IMR-90 (cell line): ENCODE data around the gene DUOX2. TPM values are rescaled to one million over a fixed set of nuclear protein-coding genes. Genes with fewer than 3 reads are reported as not detected.

ENCODE experiments used
- ATAC-seq: fragments of 200-7000 bp; cut with Tn5 transposase; 2 replicates; pipeline ENCODE4 v1.9.1; 2020; ENCODE audit warnings: low read depth, mild to moderate bottlenecking, moderate library complexity
- BruUV-seq: library from RNA; stranded (reverse); fragments of 400-500 nt; replicated peaks from 2 replicates; lab custom pipeline; 2021; lab: Mats Ljungman, UMichigan
- CTCF ChIA-PET: fragments of 300-600 bp; formaldehyde crosslinking; extraction: SDS; loops from one replicate; lab custom pipeline; 2021; ENCODE audit warnings: antibody characterized with exemption; lab: Yijun Ruan, JAX
- POLR2A ChIA-PET: fragments of 300-600 bp; sonication (Branson Sonifier 250); formaldehyde crosslinking; loops from one replicate; lab custom pipeline; 2022; ENCODE audit warnings: antibody characterized with exemption; ENCODE audit not compliant: unreplicated experiment; lab: Charles Lee
- DNase-seq: peaks from one replicate; pipeline ENCODE4 v3.0.0; 2013
- H2AFZ ChIP-seq: replicated peaks from 2 replicates; pipeline ENCODE3; 2013; ENCODE audit warnings: low read length, mild to moderate bottlenecking; ENCODE audit not compliant: poor library complexity
- H2AK5ac ChIP-seq: 2 replicates; pipeline ENCODE4 v1.6.1; 2013; ENCODE audit warnings: low read depth, low read length, inconsistent platforms
- H2AK9ac ChIP-seq: replicated peaks from 2 replicates; pipeline ENCODE3; 2013; ENCODE audit warnings: mild to moderate bottlenecking, low read depth, low read length, moderate library complexity; ENCODE audit not compliant: poor library complexity
- H2BK120ac ChIP-seq: 2 replicates; pipeline ENCODE4 v1.6.1; 2013; ENCODE audit warnings: low read depth, low read length, inconsistent platforms
- H2BK15ac ChIP-seq: 3 replicates; pipeline ENCODE4 v1.6.1; 2013; ENCODE audit warnings: low read depth, low read length, inconsistent platforms
- H2BK20ac ChIP-seq: 2 replicates; pipeline ENCODE4 v1.6.1; 2013; ENCODE audit warnings: low read depth, mild to moderate bottlenecking, inconsistent platforms, low read length, moderate library complexity
- H2BK5ac ChIP-seq: 2 replicates; pipeline ENCODE4 v1.6.1; 2013; ENCODE audit warnings: mild to moderate bottlenecking, low read depth, low read length, inconsistent platforms; ENCODE audit not compliant: poor library complexity, severe bottlenecking
- H3K14ac ChIP-seq: replicated peaks from 2 replicates; pipeline ENCODE4 v1.6.1; 2013; ENCODE audit warnings: low read depth, low read length, inconsistent platforms
- H3K18ac ChIP-seq: 2 replicates; pipeline ENCODE4 v1.6.1; 2013; ENCODE audit warnings: low read depth, low read length, control low read depth
- H3K23ac ChIP-seq: 2 replicates; pipeline ENCODE4 v1.6.1; 2013; ENCODE audit warnings: low read depth, low read length, inconsistent platforms
- H3K27ac ChIP-seq: 2 replicates; pipeline ENCODE4 v1.5.1; 2013; ENCODE audit warnings: mild to moderate bottlenecking, control low read depth, low read length; ENCODE audit not compliant: insufficient read depth
- H3K27me3 ChIP-seq: 2 replicates; pipeline ENCODE4 v1.6.1; 2013; ENCODE audit warnings: low read length; ENCODE audit not compliant: control insufficient read depth, insufficient read depth
- H3K36me3 ChIP-seq: 2 replicates; pipeline ENCODE4 v1.6.1; 2013; ENCODE audit warnings: low read length, mixed read lengths; ENCODE audit not compliant: control insufficient read depth, insufficient read depth
- H3K4ac ChIP-seq: 2 replicates; pipeline ENCODE4 v1.6.1; 2013; ENCODE audit warnings: low read depth, low read length, inconsistent platforms
- H3K4me1 ChIP-seq: 2 replicates; pipeline ENCODE4 v1.6.1; 2013; ENCODE audit warnings: low read length, mixed read lengths; ENCODE audit not compliant: control insufficient read depth, insufficient read depth
- H3K4me2 ChIP-seq: 2 replicates; pipeline ENCODE4 v1.6.1; 2013; ENCODE audit warnings: low read depth, mild to moderate bottlenecking, control low read depth, low read length, moderate library complexity
- H3K4me3 ChIP-seq: 2 replicates; pipeline ENCODE4 v1.5.1; 2013; ENCODE audit warnings: low read depth, mild to moderate bottlenecking, control low read depth, low read length, moderate library complexity; ENCODE audit not compliant: insufficient read depth
- H3K56ac ChIP-seq: 2 replicates; pipeline ENCODE4 v1.6.1; 2013; ENCODE audit warnings: low read length, inconsistent platforms; ENCODE audit not compliant: insufficient read depth; ENCODE audit errors: extremely low read depth
- H3K79me1 ChIP-seq, 2 experiments: 2 replicates each; pipeline ENCODE4 v1.6.1; 2013; ENCODE audit warnings: low read length in 2 of 2, inconsistent platforms in 1 of 2, low read depth in 1 of 2
- H3K9ac ChIP-seq: 2 replicates; pipeline ENCODE4 v1.6.1; 2013; ENCODE audit warnings: low read depth, low read length, control low read depth
- H3K9me1 ChIP-seq: 2 replicates; pipeline ENCODE4 v1.6.1; 2013; ENCODE audit warnings: low read length, inconsistent platforms; ENCODE audit not compliant: insufficient read depth
- H3K9me3 ChIP-seq: 2 replicates; pipeline ENCODE4 v1.6.1; 2013; ENCODE audit warnings: low read length; ENCODE audit not compliant: control insufficient read depth, insufficient read depth
- H4K20me1 ChIP-seq: 2 replicates; pipeline ENCODE4 v1.6.1; 2013; ENCODE audit warnings: low read length, inconsistent platforms; ENCODE audit not compliant: insufficient read depth
- H4K5ac ChIP-seq: 2 replicates; pipeline ENCODE4 v1.6.1; 2013; ENCODE audit warnings: mild to moderate bottlenecking, low read depth, low read length, control low read depth
- H4K8ac ChIP-seq, 2 experiments: 2 replicates each; pipeline ENCODE4 v1.6.1; 2013; ENCODE audit warnings: low read depth in 2 of 2, low read length in 2 of 2, control low read depth in 1 of 2, inconsistent platforms in 1 of 2
- H4K91ac ChIP-seq: 2 replicates; pipeline ENCODE4 v1.6.1; 2013; ENCODE audit warnings: low read depth, low read length, inconsistent platforms; ENCODE audit not compliant: insufficient read depth
- BHLHE40 ChIP-seq: fragments of 150-350 bp; IDR thresholded peaks from 2 replicates; pipeline ENCODE4 v1.6.1; 2016; ENCODE audit warnings: mild to moderate bottlenecking, low read depth, low read length
- CEBPB ChIP-seq: IDR thresholded peaks from 2 replicates; pipeline ENCODE4 v1.6.1; 2012; ENCODE audit warnings: low read depth, low read length, improper control_type of control experiment
- CHD1 ChIP-seq: IDR thresholded peaks from 2 replicates; pipeline ENCODE4 v1.6.1; 2012; ENCODE audit warnings: low read depth, low read length, improper control_type of control experiment
- CTCF ChIP-seq: conservative IDR thresholded peaks from 2 replicates; pipeline ENCODE4 v1.5.1; 2012; ENCODE audit warnings: mild to moderate bottlenecking, low read depth, low read length, improper control_type of control experiment
- FOS ChIP-seq: fragments of 150-350 bp; IDR thresholded peaks from 2 replicates; pipeline ENCODE4 v1.6.1; 2016; ENCODE audit warnings: low read depth, low read length
- MAFK ChIP-seq: IDR thresholded peaks from 2 replicates; pipeline ENCODE4 v1.6.1; 2012; ENCODE audit warnings: low read depth, low read length, improper control_type of control experiment
- MAZ ChIP-seq: IDR thresholded peaks from 2 replicates; pipeline ENCODE4 v1.6.1; 2012; ENCODE audit warnings: low read depth, mild to moderate bottlenecking, low read length, improper control_type of control experiment, moderate library complexity, borderline replicate concordance
- MXI1 ChIP-seq: IDR thresholded peaks from 2 replicates; pipeline ENCODE4 v1.6.1; 2012; ENCODE audit warnings: low read depth, mild to moderate bottlenecking, low read length, moderate library complexity, borderline replicate concordance
- NFE2L2 ChIP-seq: fragments of 150-350 bp; IDR thresholded peaks from 2 replicates; pipeline ENCODE4 v1.6.1; 2016; ENCODE audit warnings: low read depth, mild to moderate bottlenecking, low read length
- POLR2A ChIP-seq: IDR thresholded peaks from 2 replicates; pipeline ENCODE4 v1.6.1; 2012; ENCODE audit warnings: mild to moderate bottlenecking, low read depth, low read length
- RAD21 ChIP-seq: IDR thresholded peaks from 2 replicates; pipeline ENCODE4 v1.6.1; 2012; ENCODE audit warnings: low read length, improper control_type of control experiment
- RCOR1 ChIP-seq: IDR thresholded peaks from 2 replicates; pipeline ENCODE4 v1.6.1; 2012; ENCODE audit warnings: mild to moderate bottlenecking, low read length, improper control_type of control experiment; ENCODE audit not compliant: insufficient replicate concordance
- RFX5 ChIP-seq: IDR thresholded peaks from 2 replicates; pipeline ENCODE4 v1.8.0; 2012; ENCODE audit warnings: low read depth, mild to moderate bottlenecking, low read length, moderate library complexity
- SMC3 ChIP-seq: fragments of 150-350 bp; IDR thresholded peaks from 2 replicates; pipeline ENCODE4 v1.6.1; 2016; ENCODE audit warnings: low read depth, mild to moderate bottlenecking, antibody characterized with exemption, low read length, moderate library complexity
- WGBS, 2 experiments: methylation state at CpG; one replicate each; pipeline versions ENCODE4 v1.1.5 to v1.1.7; 2013; ENCODE audit warnings: missing lambda C conversion rate in 2 of 2; ENCODE audit not compliant: insufficient read length in 1 of 2; ENCODE audit errors: extremely low coverage in 2 of 2; 5-methylcytosine and 5-hydroxymethylcytosine counted together
- dilution Hi-C: fragments of 300-500 bp; cut with HindIII; formaldehyde crosslinking; loops from one replicate; pipeline ENCODE4 v1.14.3; 2018; ENCODE audit warnings: low sequenced_read_pairs; ENCODE audit not compliant: unreplicated experiment
- in situ Hi-C: fragments of 300-500 bp; cut with MboI; formaldehyde crosslinking; loops from 3 replicates; pipeline ENCODE4 v1.14.3; 2019; ENCODE audit warnings: low sequenced_read_pairs, inconsistent platforms, mixed read lengths
- intact Hi-C: fragments of 100-400 bp; cut with micrococcal nuclease; formaldehyde crosslinking; loops from 2 replicates; pipeline ENCODE4 v1.10.0; 2022
- polyA plus RNA-seq, 3 experiments: library from polyadenylated mRNA; depleted of rRNA; stranded (reverse); fragments of >200 nt; gene quantifications; 2 replicates each; pipeline ENCODE4 v1.2.3, GENCODE V29; 2012; ENCODE audit warnings: low replicate concordance in 1 of 3
- total RNA-seq: library from RNA; depleted of rRNA; stranded (reverse); fragments of >200 nt; gene quantifications from 2 replicates; pipeline ENCODE4 v1.2.3, GENCODE V29; 2012
- TF ChIP-seq, protein P1 (sequence below): fragments of 150-350 bp; IDR thresholded peaks from 2 replicates; pipeline ENCODE4 v1.6.1; 2016; ENCODE audit warnings: low read depth, mild to moderate bottlenecking, low read length, moderate library complexity, borderline replicate concordance
- TF ChIP-seq, protein P2 (sequence below): fragments of 150-350 bp; IDR thresholded peaks from 2 replicates; pipeline ENCODE4 v1.6.1; 2017; ENCODE audit warnings: mild to moderate bottlenecking, antibody characterized with exemption, low read length, low read depth

DUOX2 gene
- total and polyA plus RNA-seq, 2 of the 4 experiments (the other 2 are of a cell fraction) = not detected

DNA sequence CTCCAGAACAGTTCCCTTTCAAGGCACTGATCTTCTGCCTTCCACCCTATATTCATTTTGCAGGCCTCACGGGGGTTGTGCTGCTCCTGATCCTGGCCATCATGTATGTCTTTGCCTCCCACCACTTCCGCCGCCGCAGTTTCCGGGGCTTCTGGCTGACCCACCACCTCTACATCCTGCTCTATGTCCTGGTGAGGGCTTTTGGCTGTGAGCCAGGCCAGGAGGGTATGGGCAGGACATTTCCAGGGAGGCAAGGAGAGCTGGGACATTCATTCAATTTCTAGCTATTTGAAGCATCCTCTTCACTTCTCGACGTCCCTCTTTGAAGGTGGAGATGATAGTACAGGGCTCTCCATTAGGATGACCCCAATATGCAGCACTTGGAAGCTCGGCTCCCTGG is 41.8 kb upstream of the DUOX2 start:
- Histone ChIP-seq H2BK20ac (no peak overlapping the region), H3K79me1 (no peaks in the 10 kb centered on the region), H3K9me1 (peaks cover 12% of the 10 kb centered on the region), H3K9ac (no peak overlapping the region), H2AK9ac (no peak overlapping the region), H3K18ac (no peak overlapping the region), H2AFZ (no peak overlapping the region), H2AK5ac (no peak overlapping the region), H4K5ac (no peak overlapping the region), H3K56ac (no peak overlapping the region), H3K27ac (no peak overlapping the region), H3K9me3 (no peaks in the 10 kb centered on the region), H3K4me2 (no peak overlapping the region), H2BK5ac (no peak overlapping the region), H3K23ac (no peak overlapping the region), H4K8ac (no peak overlapping the region), H4K20me1 (no peaks in the 10 kb centered on the region), H2BK15ac (no peak overlapping the region), H3K4me1 (peaks cover 8% of the 10 kb centered on the region; the same call in 1 of the 2 replicates), H3K4ac (no peak overlapping the region), H3K36me3 (no peaks in the 10 kb centered on the region), H3K4me3 (no peak overlapping the region), H2BK120ac (no peak overlapping the region), H3K27me3 (no peaks in the 10 kb centered on the region), H3K14ac (no peak overlapping the region), H4K91ac (no peak overlapping the region)
- CTCF ChIA-PET = interaction anchor here (0.7 to 1.5 kb wide), 2 partner anchors 38 to 257 kb away, joined by 3 to 4 read pairs; no protein-coding TSS in a partner anchor
- in situ Hi-C loops = no loop called here
- DNase-seq (no peak), ATAC-seq (no peak)
- intact Hi-C loops = no loop called here
- dilution Hi-C loops = no loop called here
- TF ChIP-seq, protein P1, sequence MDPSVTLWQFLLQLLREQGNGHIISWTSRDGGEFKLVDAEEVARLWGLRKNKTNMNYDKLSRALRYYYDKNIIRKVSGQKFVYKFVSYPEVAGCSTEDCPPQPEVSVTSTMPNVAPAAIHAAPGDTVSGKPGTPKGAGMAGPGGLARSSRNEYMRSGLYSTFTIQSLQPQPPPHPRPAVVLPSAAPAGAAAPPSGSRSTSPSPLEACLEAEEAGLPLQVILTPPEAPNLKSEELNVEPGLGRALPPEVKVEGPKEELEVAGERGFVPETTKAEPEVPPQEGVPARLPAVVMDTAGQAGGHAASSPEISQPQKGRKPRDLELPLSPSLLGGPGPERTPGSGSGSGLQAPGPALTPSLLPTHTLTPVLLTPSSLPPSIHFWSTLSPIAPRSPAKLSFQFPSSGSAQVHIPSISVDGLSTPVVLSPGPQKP = no peak
- TF ChIP-seq SMC3 (no peak), FOS (no peak), RFX5 (no peak), NFE2L2 (no peak), MAZ (no peak), CHD1 (no peak), CTCF (no peak), BHLHE40 (no peak), RAD21 (no peak), CEBPB (no peak), MXI1 (no peak), RCOR1 (no peak), POLR2A (no peak), MAFK (no peak)
- TF ChIP-seq, protein P2, sequence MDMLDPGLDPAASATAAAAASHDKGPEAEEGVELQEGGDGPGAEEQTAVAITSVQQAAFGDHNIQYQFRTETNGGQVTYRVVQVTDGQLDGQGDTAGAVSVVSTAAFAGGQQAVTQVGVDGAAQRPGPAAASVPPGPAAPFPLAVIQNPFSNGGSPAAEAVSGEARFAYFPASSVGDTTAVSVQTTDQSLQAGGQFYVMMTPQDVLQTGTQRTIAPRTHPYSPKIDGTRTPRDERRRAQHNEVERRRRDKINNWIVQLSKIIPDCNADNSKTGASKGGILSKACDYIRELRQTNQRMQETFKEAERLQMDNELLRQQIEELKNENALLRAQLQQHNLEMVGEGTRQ = no peak
- BruUV-seq = no TSS peak
- WGBS, 2 experiments = no CpG with 5 or more reads among the region's 8 CpGs
- POLR2A ChIA-PET = no interaction called here
